CD14-positive monocyte (primary cell): Measurements from ENCODE around the gene KCNN3. TPM values are rescaled to one million over a fixed set of nuclear protein-coding genes. Genes with fewer than 3 reads are reported as not detected.

Source experiments
- DNase-seq, 3 donors: peaks; one replicate each; pipeline ENCODE4 v3.0.0-alpha.2; 2011 to 2022
- H2AFZ ChIP-seq: 2 replicates; pipeline ENCODE4 v1.6.0; 2012; ENCODE audit warnings: mild to moderate bottlenecking, low read depth, low read length, inconsistent platforms; ENCODE audit not compliant: insufficient read depth, poor library complexity, severe bottlenecking
- H3K27ac ChIP-seq, 2 donors: 1 replicate in 1 of 2; 2 replicates in 1 of 2; pipeline ENCODE4 v1.5.1; 2012 to 2013; ENCODE audit warnings: low read length in 2 of 2, control low read depth in 1 of 2, inconsistent platforms in 1 of 2, low read depth in 1 of 2, mild to moderate bottlenecking in 1 of 2
- H3K27me3 ChIP-seq, 2 donors: one replicate each; pipeline versions ENCODE4 v1.6.0 to v1.6.1; 2011 to 2013; ENCODE audit warnings: low read length in 2 of 2; ENCODE audit not compliant: control insufficient read depth in 2 of 2, insufficient read depth in 2 of 2
- H3K36me3 ChIP-seq, 2 donors: replicated peaks in 1 of 2; 1 replicate in 1 of 2; 2 replicates in 1 of 2; pipeline versions ENCODE4 v1.5.1 to v1.6.1; 2012 to 2013; ENCODE audit warnings: low read length in 2 of 2, control low read depth in 1 of 2, inconsistent platforms in 1 of 2, mild to moderate bottlenecking in 1 of 2; ENCODE audit not compliant: insufficient read depth in 2 of 2, control insufficient read depth in 1 of 2
- H3K4me1 ChIP-seq, 2 donors: 1 replicate in 1 of 2; 2 replicates in 1 of 2; pipeline versions ENCODE4 v1.5.1 to v1.6.1; 2012 to 2013; ENCODE audit warnings: low read length in 2 of 2, control low read depth in 1 of 2, inconsistent platforms in 1 of 2, mild to moderate bottlenecking in 1 of 2, moderate library complexity in 1 of 2; ENCODE audit not compliant: insufficient read depth in 2 of 2, control insufficient read depth in 1 of 2
- H3K4me2 ChIP-seq: replicated peaks from 2 replicates; pipeline ENCODE3; 2012; ENCODE audit warnings: low read length, moderate library complexity, mild to moderate bottlenecking; ENCODE audit not compliant: poor library complexity, severe bottlenecking; ENCODE audit errors: extremely low read depth
- H3K4me3 ChIP-seq, 3 experiments: fragments of 200-600 bp in 1 of 3; sonication (generic) in 1 of 3; replicated peaks in 1 of 3; 1 replicate in 2 of 3; 2 replicates in 1 of 3; pipeline ENCODE4 v1.5.1; 2011 to 2013; ENCODE audit warnings: low read length in 3 of 3, mild to moderate bottlenecking in 3 of 3, control low read depth in 2 of 3, low read depth in 2 of 3, inconsistent platforms in 1 of 3, moderate library complexity in 1 of 3
- H3K79me2 ChIP-seq: 2 replicates; pipeline ENCODE4 v1.6.0; 2012; ENCODE audit warnings: mild to moderate bottlenecking, control low read depth, inconsistent platforms, low read length, moderate library complexity; ENCODE audit not compliant: insufficient read depth
- H3K9ac ChIP-seq: 2 replicates; pipeline ENCODE4 v1.6.0; 2017; ENCODE audit warnings: low read length, mild to moderate bottlenecking; ENCODE audit not compliant: insufficient read depth, poor library complexity, severe bottlenecking
- H3K9me3 ChIP-seq, 2 donors: replicated peaks in 1 of 2; 1 replicate in 1 of 2; 2 replicates in 1 of 2; pipeline versions ENCODE4 v1.5.1 to v1.6.1; 2012 to 2013; ENCODE audit warnings: low read length in 2 of 2, control low read depth in 1 of 2; ENCODE audit not compliant: control insufficient read depth in 1 of 2, insufficient read depth in 1 of 2
- H4K20me1 ChIP-seq: 2 replicates; pipeline ENCODE4 v1.6.0; 2012; ENCODE audit warnings: mild to moderate bottlenecking, low read length, control low read depth, moderate library complexity; ENCODE audit not compliant: insufficient read depth
- H3K27ac Mint-ChIP-seq, 7 donors: one replicate each; pipeline ENCODE4 v1.8.0; 2020; ENCODE audit warnings: mild to moderate bottlenecking in 7 of 7, mixed read lengths in 7 of 7, moderate library complexity in 6 of 7, inconsistent platforms in 2 of 7
- H3K27me3 Mint-ChIP-seq, 3 donors: one replicate each; pipeline ENCODE4 v1.8.0; 2021 to 2022; ENCODE audit warnings: low read depth in 3 of 3, mild to moderate bottlenecking in 3 of 3, mixed read lengths in 3 of 3, moderate library complexity in 3 of 3, inconsistent platforms in 1 of 3
- H3K36me3 Mint-ChIP-seq, 2 donors: one replicate each; pipeline ENCODE4 v1.8.0; 2020; ENCODE audit warnings: mixed read lengths in 2 of 2, inconsistent platforms in 1 of 2, mild to moderate bottlenecking in 1 of 2
- H3K4me1 Mint-ChIP-seq: one replicate; pipeline ENCODE4 v1.8.0; 2020; ENCODE audit warnings: mild to moderate bottlenecking, mixed read lengths
- H3K4me3 Mint-ChIP-seq, 2 donors: one replicate each; pipeline ENCODE4 v1.8.0; 2020; ENCODE audit warnings: mild to moderate bottlenecking in 2 of 2, mixed read lengths in 2 of 2, moderate library complexity in 1 of 2
- H3K9me3 Mint-ChIP-seq, 7 donors: one replicate each; pipeline ENCODE4 v1.8.0; 2020 to 2022; ENCODE audit warnings: mixed read lengths in 7 of 7, mild to moderate bottlenecking in 6 of 7, moderate library complexity in 6 of 7, inconsistent platforms in 2 of 7
- CTCF ChIP-seq: fragments of 200-600 bp; IDR thresholded peaks from one replicate; pipeline ENCODE4 v1.8.0; 2022; ENCODE audit warnings: antibody characterized with exemption, mild to moderate bottlenecking
- WGBS: methylation state at CpG from one replicate; pipeline ENCODE4 v1.1.5; 2013; ENCODE audit warnings: missing lambda C conversion rate; ENCODE audit not compliant: insufficient coverage; 5-methylcytosine and 5-hydroxymethylcytosine counted together
- intact Hi-C, 2 donors: fragments of 100-400 bp; cut with micrococcal nuclease; formaldehyde crosslinking; loops; one replicate each; pipeline versions ENCODE4 v1.15.0 to v1.15.1; 2023
- polyA plus RNA-seq, 3 donors: library from polyadenylated mRNA; depleted of rRNA in 1 of 3; unstranded in 2 of 3; stranded (reverse) in 1 of 3; fragments of 300-500 nt in 2 of 3; fragments of >200 nt in 1 of 3; fragmentation: Illumina TruSeq in 2 of 3; gene quantifications; 1 replicate in 2 of 3; 2 replicates in 1 of 3; pipeline ENCODE4 v1.2.3, GENCODE V29; 2012 to 2021

Gene KCNN3
- polyA plus RNA-seq, 3 donors, result not detected

- WGBS, result under 1% methylated on average over 40 of the region's 54 CpGs
- H3K9ac ChIP-seq, result peak overlapping the region; percentile 40
- no peak overlapping the region for H3K27ac Mint-ChIP-seq
These were observed 109.6 kb downstream of the KCNN3 start for GRCh38 chr1:154760469-154760933.

GRCh38 chr1:154759793-154760192, 110.3 kb downstream of the KCNN3 start:
- no CpG with 5 or more reads among the region's 8 CpGs for WGBS
- no peak overlapping the region for H3K27ac ChIP-seq
- H3K9me3 Mint-ChIP-seq, result peaks cover 0 to 4% (median 0%) of the 10 kb centered on the region in 7 donors
- peaks cover 41 to 60% (median 51%) of the 10 kb centered on the region in 3 donors for H3K27me3 Mint-ChIP-seq
- no peaks in the 10 kb centered on the region for H3K36me3 ChIP-seq
- intact Hi-C loops, result loop anchor here (5.0 to 10.0 kb wide), 5 partner anchors 65 to 202 kb away; partner anchors contain the start of gene UBE2Q1 (in 1 of the 2)
- peaks cover 7% of the 10 kb centered on the region for H3K4me1 Mint-ChIP-seq
- no peak overlapping the region for H2AFZ ChIP-seq
- no peaks in the 10 kb centered on the region for H3K79me2 ChIP-seq
- peaks cover 32 to 58% of the 10 kb centered on the region in 2 donors for H3K27me3 ChIP-seq
- no peak overlapping the region for H3K9ac ChIP-seq
- no peak for TF ChIP-seq CTCF
- no peak overlapping the region for H3K4me2 ChIP-seq
- H3K4me3 ChIP-seq, result no peak overlapping the region
- H4K20me1 ChIP-seq, result no peaks in the 10 kb centered on the region
- H3K36me3 Mint-ChIP-seq, result no peaks in the 10 kb centered on the region
- no peak overlapping the region for H3K27ac Mint-ChIP-seq
- peaks cover 8 to 9% of the 10 kb centered on the region in 2 donors for H3K4me1 ChIP-seq
- no peaks in the 10 kb centered on the region for H3K9me3 ChIP-seq
- peak overlapping the region in 1 of 2 donors; percentile 59 for H3K4me3 Mint-ChIP-seq
- DNase-seq, result no peak

More at GRCh38 chr1:154760469-154760933, 109.6 kb downstream of the KCNN3 start:
- Histone ChIP-seq H3K4me2 (peak overlapping the region; percentile 73), H4K20me1 (no peaks in the 10 kb centered on the region), H3K27ac (no peak overlapping the region), H3K27me3 (peaks cover 35 to 63% of the 10 kb centered on the region in 2 donors), H3K36me3 (no peaks in the 10 kb centered on the region), H3K9me3 (no peaks in the 10 kb centered on the region), H3K4me1 (peaks cover 8 to 9% of the 10 kb centered on the region in 2 donors), H3K79me2 (no peaks in the 10 kb centered on the region), H3K4me3 (peak overlapping the region in 1 of 3 experiments; percentile 65), H2AFZ (peak overlapping the region; percentile 86)
- intact Hi-C loops, result loop anchor here (5.0 to 10.0 kb wide), 4 partner anchors 78 to 203 kb away; partner anchors contain the start of gene UBE2Q1 (in 1 of the 2)
- H3K36me3 Mint-ChIP-seq, result no peaks in the 10 kb centered on the region
- peak; percentile 81 for TF ChIP-seq CTCF
- H3K27me3 Mint-ChIP-seq, result peaks cover 46 to 66% (median 50%) of the 10 kb centered on the region in 3 donors
- peaks cover 0 to 4% (median 0%) of the 10 kb centered on the region in 7 donors for H3K9me3 Mint-ChIP-seq
- H3K4me1 Mint-ChIP-seq, result peaks cover 7% of the 10 kb centered on the region
- DNase-seq, result peak; percentile 33 to 52 (median 36)
- peak overlapping the region in 1 of 2 donors; percentile 65 for H3K4me3 Mint-ChIP-seq
